GM12878 (cell line): ENCODE data around the gene PTGDR2. TPM values are rescaled to one million over a fixed set of nuclear protein-coding genes. Genes with fewer than 3 reads are reported as not detected.

Experiments
- ATAC-seq: fragments of 200-7000 bp; cut with Tn5 transposase; 3 replicates; pipeline ENCODE4 v1.9.1; 2020; ENCODE audit warnings: mild to moderate bottlenecking, moderate library complexity
- BruUV-seq: library from RNA; stranded (reverse); fragments of 400-500 nt; replicated peaks from 2 replicates; lab custom pipeline; 2021; lab: Mats Ljungman, UMichigan
- CTCF ChIA-PET: fragments of 300-600 bp; sonication (Branson Sonifier 250); formaldehyde crosslinking; extraction: SDS; loops from one replicate; lab custom pipeline; 2021; ENCODE audit warnings: inconsistent platforms; lab: Yijun Ruan, JAX
- POLR2A ChIA-PET: fragments of 350-600 bp; formaldehyde crosslinking; extraction: SDS; loops from one replicate; lab custom pipeline; 2021; ENCODE audit warnings: inconsistent platforms; lab: Charles Lee
- RAD21 ChIA-PET: fragments of 300-600 bp; sonication (Branson Sonifier 250); formaldehyde crosslinking; loops from one replicate; lab custom pipeline; 2023; ENCODE audit warnings: antibody characterized with exemption; ENCODE audit not compliant: unreplicated experiment; lab: Charles Lee
- SMC1A ChIA-PET: fragments of 300-600 bp; sonication (Branson Sonifier 250); formaldehyde crosslinking; loops from one replicate; lab custom pipeline; 2023; ENCODE audit not compliant: unreplicated experiment, uncharacterized antibody; lab: Charles Lee
- DNase-seq: peaks from one replicate; pipeline ENCODE4 v3.0.0-alpha.2; 2011; ENCODE audit warnings: low read depth, low spot score
- FAIRE-seq: peaks from 3 replicates; lab custom pipeline; 2011; peaks lifted over from hg19 to GRCh38; lab: Jason Lieb, UNC
- H2AFZ ChIP-seq: 2 replicates; pipeline ENCODE4 v1.6.0; 2011; ENCODE audit warnings: low read depth, low read length, control low read depth; ENCODE audit not compliant: control insufficient read depth
- H3K27ac ChIP-seq: 2 replicates; pipeline ENCODE4 v1.5.1; 2011; ENCODE audit warnings: control low read depth; ENCODE audit not compliant: control insufficient read depth, insufficient read depth
- H3K27me3 ChIP-seq, 2 experiments: replicated peaks in 1 of 2; 2 replicates each; pipeline versions ENCODE4 v1.6.0 to v1.6.1; 2011; ENCODE audit warnings: low read length in 1 of 2; ENCODE audit not compliant: control insufficient read depth in 2 of 2, insufficient read depth in 2 of 2
- H3K36me3 ChIP-seq, 2 experiments: 2 replicates each; pipeline ENCODE4 v1.5.1; 2011; ENCODE audit warnings: low read length in 1 of 2; ENCODE audit not compliant: control insufficient read depth in 2 of 2, insufficient read depth in 2 of 2
- H3K4me1 ChIP-seq: 2 replicates; pipeline ENCODE4 v1.6.1; 2011; ENCODE audit warnings: mild to moderate bottlenecking, low read length, moderate library complexity, mixed read lengths; ENCODE audit not compliant: control insufficient read depth, insufficient read depth
- H3K4me2 ChIP-seq: 2 replicates; pipeline ENCODE4 v1.6.0; 2011; ENCODE audit warnings: control low read depth; ENCODE audit not compliant: control insufficient read depth, insufficient read depth
- H3K4me3 ChIP-seq: fragments of 200-600 bp; sonication (generic); 2 replicates; pipeline ENCODE4 v1.5.1; 2016
- H3K79me2 ChIP-seq: 2 replicates; pipeline ENCODE4 v1.6.0; 2011; ENCODE audit warnings: low read length; ENCODE audit not compliant: control insufficient read depth, insufficient read depth
- H3K9ac ChIP-seq: 2 replicates; pipeline ENCODE4 v1.8.0; 2011; ENCODE audit warnings: low read length, control low read depth, mixed read lengths; ENCODE audit not compliant: control insufficient read depth, insufficient read depth
- H3K9me3 ChIP-seq: replicated peaks from 3 replicates; pipeline ENCODE4 v1.5.1; 2011; ENCODE audit warnings: mild to moderate bottlenecking, low read length; ENCODE audit not compliant: control insufficient read depth, insufficient read depth
- H4K20me1 ChIP-seq: 2 replicates; pipeline ENCODE4 v1.6.0; 2011; ENCODE audit not compliant: control insufficient read depth, insufficient read depth
- CUX1 ChIP-seq: IDR thresholded peaks from 2 replicates; pipeline ENCODE4 v1.6.1; 2012; ENCODE audit warnings: improper control_type of control experiment, low read depth, low read length; ENCODE audit not compliant: insufficient replicate concordance
- LARP7 ChIP-seq: fragments of 450-650 bp; IDR thresholded peaks from 2 replicates; pipeline ENCODE4 v1.6.1; 2017; ENCODE audit warnings: mild to moderate bottlenecking
- SREBF2 ChIP-seq: IDR thresholded peaks from 2 replicates; pipeline ENCODE4 v1.6.1; 2012; ENCODE audit warnings: mild to moderate bottlenecking, low read length
- STAT3 ChIP-seq: IDR thresholded peaks from 2 replicates; pipeline ENCODE4 v1.6.1; 2011; ENCODE audit warnings: low read depth, low read length, improper control_type of control experiment
- USF2 ChIP-seq: IDR thresholded peaks from 2 replicates; pipeline ENCODE4 v1.6.1; 2011; ENCODE audit warnings: low read depth, low read length, improper control_type of control experiment, borderline replicate concordance
- ZBED1 ChIP-seq: IDR thresholded peaks from 2 replicates; pipeline ENCODE4 v1.6.1; 2016; ENCODE audit warnings: borderline replicate concordance
- ZNF217 ChIP-seq: fragments of 450-650 bp; IDR thresholded peaks from 2 replicates; pipeline ENCODE4 v1.6.1; 2017; ENCODE audit warnings: antibody characterized with exemption, mild to moderate bottlenecking
- ZNF384 ChIP-seq: IDR thresholded peaks from 2 replicates; pipeline ENCODE4 v1.6.1; 2012; ENCODE audit warnings: low read depth, mild to moderate bottlenecking, low read length, improper control_type of control experiment, borderline replicate concordance
- WGBS: methylation state at CpG from one replicate; pipeline ENCODE4 v1.1.6; 2016; ENCODE audit warnings: low lambda C conversion rate; ENCODE audit not compliant: insufficient replicate concordance, insufficient coverage; ENCODE audit errors: missing lambda C conversion rate; 5-methylcytosine and 5-hydroxymethylcytosine counted together
- in situ Hi-C: fragments of 300-500 bp; cut with MboI; formaldehyde crosslinking; loops from 9 replicates; pipeline ENCODE4 v1.14.3; 2018; ENCODE audit warnings: mixed read lengths
- intact Hi-C: fragments of 100-400 bp; cut with micrococcal nuclease; formaldehyde crosslinking; loops from one replicate; pipeline ENCODE4 v1.14.2; 2022; ENCODE audit not compliant: unreplicated experiment
- polyA plus RNA-seq, 11 experiments: library from polyadenylated mRNA; depleted of rRNA in 4 of 11; unstranded in 6 of 11; stranded (reverse) in 5 of 11; fragments of >200 nt; fragmentation: Nextera tagmentation in 4 of 11; fragmentation: Illumina TruSeq in 1 of 11; extraction: Ambion mirVana in 4 of 11; extraction: Trizol in 1 of 11; gene quantifications; 1 replicate in 1 of 11; 2 replicates in 10 of 11; pipeline versions ENCODE4 v1.2.1 to v1.2.3, GENCODE V29; 2011 to 2016; ENCODE audit warnings: inconsistent platforms in 2 of 11, missing spikeins in 2 of 11, low read depth in 1 of 11
- total RNA-seq, 4 experiments: library from RNA; depleted of rRNA in 3 of 4; stranded (reverse); fragments of >200 nt in 3 of 4; fragmentation: Illumina TruSeq in 1 of 4; extraction: Trizol in 1 of 4; gene quantifications; 2 replicates each; pipeline versions ENCODE4 v1.2.1 to v1.2.3, GENCODE V29; 2013 to 2021

PTGDR2 gene
- total and polyA plus RNA-seq, 10 of the 15 experiments (the other 5 are each of a cell fraction or from before 2014, with no cell fraction given) = 0.01 to 0.28 (median 0.15) TPM; not detected in 6

- Histone ChIP-seq H4K20me1 (no peaks in the 10 kb centered on the region), H3K9ac (no peak overlapping the region), H3K79me2 (no peaks in the 10 kb centered on the region), H3K4me2 (no peak overlapping the region), H2AFZ (no peak overlapping the region), H3K36me3 (no peaks in the 10 kb centered on the region), H3K27ac (no peak overlapping the region)
- RAD21 ChIA-PET = no interaction called here
- WGBS = 55% methylated on average over 16 of the region's 16 CpGs
- DNase-seq (no peak), ATAC-seq (no peak)
- POLR2A ChIA-PET = no interaction called here
- in situ Hi-C loops = no loop called here
- BruUV-seq = no TSS peak
- SMC1A ChIA-PET = interaction anchor here (0.6 kb wide), 1 partner anchor 29 kb away, joined by 4 read pairs; no protein-coding TSS in a partner anchor
- CTCF ChIA-PET = interaction anchor here (1.5 to 1.7 kb wide), 2 partner anchors 13 to 323 kb away, joined by 3 read pairs; no protein-coding TSS in a partner anchor
- TF ChIP-seq ZNF384 = no peak
- no peak for TF ChIP-seq SREBF2
- TF ChIP-seq, all 136 proteins: peak for 0
- Histone ChIP-seq H3K4me3 (no peak overlapping the region), H3K4me1 (0 out of 2 replicates have a peak, but pooled peaks cover 1% of the 10 kb centered on the region), H3K9me3 (no peaks in the 10 kb centered on the region), H3K27me3 (no peaks in the 10 kb centered on the region)
- intact Hi-C loops = no loop called here
- no peak for FAIRE-seq
These were observed 8.1 kb upstream of the PTGDR2 start for GRCh38 chr11:60863550-60864521.

- no peak for TF ChIP-seq CUX1
- no peak for TF ChIP-seq STAT3
- no peak for TF ChIP-seq ZNF217
- TF ChIP-seq USF2 = no peak
- no peak for TF ChIP-seq ZBED1
- no peak for TF ChIP-seq LARP7
- DNase-seq (no peak), FAIRE-seq (no peak), ATAC-seq (no peak)
- no TSS peak for BruUV-seq
- no peak overlapping the region for H3K9ac ChIP-seq
- no peaks in the 10 kb centered on the region for H4K20me1 ChIP-seq
- 71% methylated on average over 9 of the region's 9 CpGs for WGBS
- ChIA-PET RAD21 (no interaction called here), SMC1A (no interaction called here), CTCF (no interaction called here), POLR2A (no interaction called here)
- no peak overlapping the region for H2AFZ ChIP-seq
- in situ Hi-C loops (no loop called here), intact Hi-C loops (no loop called here)
- no peaks in the 10 kb centered on the region for H3K9me3 ChIP-seq
- no peak overlapping the region for H3K4me2 ChIP-seq
- no peaks in the 10 kb centered on the region for H3K79me2 ChIP-seq
- no peaks in the 10 kb centered on the region for H3K36me3 ChIP-seq
- H3K4me1 ChIP-seq = 0 out of 2 replicates have a peak, but pooled peaks cover 3% of the 10 kb centered on the region
- no peaks in the 10 kb centered on the region for H3K27me3 ChIP-seq
- H3K4me3 ChIP-seq = no peak overlapping the region
- H3K27ac ChIP-seq = no peak overlapping the region
These were observed 6.4 kb upstream of the PTGDR2 start for GRCh38 chr11:60862171-60862570.
